Naive thymus-derived CD4-positive, alpha-beta T cell (primary cell): ENCODE results near the gene MOSMO. TPM values are rescaled to one million over a fixed set of nuclear protein-coding genes. Genes with fewer than 3 reads are reported as not detected.

Experiments
- polyA plus RNA-seq, 2 donors: library from polyadenylated mRNA; unstranded; fragments of 300-500 nt; fragmentation: Illumina TruSeq; gene quantifications; one replicate each; pipeline ENCODE4 v1.2.3, GENCODE V29; 2021
- total RNA-seq, 6 experiments: library from RNA in 5 of 6; stranded (reverse) in 5 of 6; gene quantifications; 1 replicate in 5 of 6; 2 replicates in 1 of 6; pipeline ENCODE4 v1.2.3 and lab custom pipeline; 2021 to 2026

MOSMO gene
- total and polyA plus RNA-seq, 7 experiments from 2014 or later = 2.8 to 24.0 (median 9.9) TPM

Other genes starting within 250 kb of the MOSMO start
- gene NPIPB4, start 150.4 kb upstream of the MOSMO start, total RNA-seq = 100 to 1,000 TPM; 221 to 409 (median 232) TPM
- 1 to 10 TPM; 5.1 to 5.3 TPM for gene NPIPB4, start 150.4 kb upstream of the MOSMO start, polyA plus RNA-seq
- 100 to 1,000 TPM; 158 to 227 (median 180) TPM for gene UQCRC2, start 54.8 kb upstream of the MOSMO start, total RNA-seq
- 100 to 1,000 TPM; 176 to 188 TPM for gene UQCRC2, start 54.8 kb upstream of the MOSMO start, polyA plus RNA-seq
- not detected for gene PDZD9, start 7.0 kb upstream of the MOSMO start, total RNA-seq
- gene PDZD9, start 7.0 kb upstream of the MOSMO start, polyA plus RNA-seq = under 1 TPM in 1 of 2 donors, not detected in 1; 0.36 TPM
- gene VWA3A, start 84.4 kb downstream of the MOSMO start, total RNA-seq = under 1 TPM; 0.19 to 0.84 (median 0.32) TPM
- gene VWA3A, start 84.4 kb downstream of the MOSMO start, polyA plus RNA-seq = not detected
- gene SDR42E2, start 154.4 kb downstream of the MOSMO start, total RNA-seq = 1 to 10 TPM in 2 of 5 experiments, under 1 TPM in 2, not detected in 1; 0.67 to 1.6 (median 1.0) TPM
- gene SDR42E2, start 154.4 kb downstream of the MOSMO start, polyA plus RNA-seq = under 1 TPM; 0.07 to 0.48 TPM
- 10 to 100 TPM; 15.3 to 27.9 (median 21.8) TPM for gene EEF2K, start 198.2 kb downstream of the MOSMO start, total RNA-seq
- 1 to 10 TPM; 1.9 to 3.1 TPM for gene EEF2K, start 198.2 kb downstream of the MOSMO start, polyA plus RNA-seq